Upper lobe of left lung (tissue), 6 donors: ENCODE results near the gene AFG3L2. TPM values are rescaled to one million over a fixed set of nuclear protein-coding genes. Genes with fewer than 3 reads are reported as not detected.

Experiments used
- ATAC-seq, 2 donors: fragments of 200-7000 bp; cut with Tn5 transposase; one replicate each; pipeline ENCODE4 v1.9.1; 2022; ENCODE audit warnings: mild to moderate bottlenecking in 2 of 2, moderate library complexity in 2 of 2; ENCODE audit not compliant: low FRiP score in 2 of 2
- DNase-seq, 2 donors: peaks; one replicate each; pipeline ENCODE4 v3.0.0-alpha.2; 2019 to 2020
- H3K27ac ChIP-seq, 4 donors: fragments of 200-600 bp; sonication (generic); one replicate each; pipeline ENCODE4 v1.5.1; 2016 to 2019
- H3K27me3 ChIP-seq, 4 donors: fragments of 200-600 bp; sonication (generic); one replicate each; pipeline ENCODE4 v1.5.1; 2017 to 2019
- H3K36me3 ChIP-seq, 4 donors: fragments of 200-600 bp; sonication (generic); one replicate each; pipeline ENCODE4 v1.5.1; 2016 to 2019
- H3K4me1 ChIP-seq, 4 donors: fragments of 200-600 bp; sonication (generic); one replicate each; pipeline ENCODE4 v1.5.1; 2018 to 2019
- H3K4me3 ChIP-seq, 4 donors: fragments of 200-600 bp; sonication (generic); one replicate each; pipeline ENCODE4 v1.5.1; 2017 to 2019; ENCODE audit warnings: mild to moderate bottlenecking in 2 of 4, moderate library complexity in 1 of 4
- H3K9me3 ChIP-seq, 4 donors: fragments of 200-600 bp; sonication (generic); one replicate each; pipeline ENCODE4 v1.5.1; 2018 to 2019
- CTCF ChIP-seq, 6 experiments: fragments of 450-650 bp in 4 of 6; fragments of 200-600 bp in 2 of 6; sonication (generic) in 2 of 6; IDR thresholded peaks; one replicate each; pipeline ENCODE4 v1.5.1; 2016 to 2019; ENCODE audit warnings: antibody characterized with exemption in 6 of 6
- POLR2A ChIP-seq, 4 donors: fragments of 450-650 bp; IDR thresholded peaks; one replicate each; pipeline ENCODE4 v1.5.1; 2016 to 2017; ENCODE audit warnings: antibody characterized with exemption in 4 of 4, mild to moderate bottlenecking in 2 of 4
- WGBS, 2 donors: methylation state at CpG; one replicate each; pipeline ENCODE4 v1.1.5; 2017 to 2018; 5-methylcytosine and 5-hydroxymethylcytosine counted together
- small RNA-seq, 4 donors: library from RNA; depleted of rRNA; stranded (forward); fragments of <200 nt; gene quantifications; one replicate each; pipeline ENCODE3, GENCODE V24; 2016
- total RNA-seq, 6 donors: library from RNA; depleted of rRNA in 4 of 6; stranded (reverse); fragments of >200 nt in 4 of 6; gene quantifications; one replicate each; pipeline versions ENCODE4 v1.1.0 to v1.2.1, GENCODE V29; 2016 to 2021
- donor health status: DM: no; HTN: no; CAD: no; lungs with moderate emphysema.
- donor health status: DM: no; HTN: yes; CAD: no; lungs with severe emphysema.

AFG3L2 gene
- total RNA-seq, 6 donors from 2014 or later: 31.3 to 55.6 (median 38.3) TPM

- WGBS, 2 donors: 91 to 94% methylated on average over 15 to 16 of the region's 16 CpGs
- no peak for DNase-seq
- H3K36me3 ChIP-seq: no peaks in the 10 kb centered on the region
- peaks cover 6 to 10% (median 9%) of the 10 kb centered on the region in 4 donors for H3K4me1 ChIP-seq
- H3K27ac ChIP-seq: peak overlapping the region; percentile 81 to 89 (median 84)
- no peaks in the 10 kb centered on the region for H3K9me3 ChIP-seq
- ATAC-seq: no peak
- TF ChIP-seq POLR2A (IDR thresholded peaks at IDR 0.05) (no peak), CTCF (IDR thresholded peaks at IDR 0.05) (no peak)
- H3K27me3 ChIP-seq: no peaks in the 10 kb centered on the region
- peak overlapping the region in 2 of 4 donors; percentile 37 to 40 for H3K4me3 ChIP-seq
Observed at GRCh38 chr18:12279781-12280531, 97.1 kb downstream of the AFG3L2 start.

Small RNA genes lying within 50 kb of the gene (small RNA-seq; reads per million reads assigned to genes)
- 0 reads per million in 4 donors for gene RNU6-170P
- gene RNU7-129P: 0 reads per million in 4 donors

Other genes with a start within 250 kb of the AFG3L2 start
- not detected for gene CIDEA, start 122.9 kb downstream of the AFG3L2 start, total RNA-seq
- gene TUBB6, start 69.0 kb downstream of the AFG3L2 start, total RNA-seq: 100 to 1,000 TPM in 4 of 6 donors, 10 to 100 TPM in 2; 89.1 to 380 (median 157) TPM
- gene PRELID3A, start 30.7 kb upstream of the AFG3L2 start, total RNA-seq: 10 to 100 TPM in 2 of 6 donors, 1 to 10 TPM in 4; 2.6 to 16.5 (median 4.7) TPM